ENCODE results near the gene UBAP1L. TPM values are rescaled to one million over a fixed set of nuclear protein-coding genes. Genes with fewer than 3 reads are reported as not detected.

Gene UBAP1L
- total RNA-seq, 4 donors from 2014 or later, result 2.0 to 8.2 (median 4.4) TPM

DNA sequence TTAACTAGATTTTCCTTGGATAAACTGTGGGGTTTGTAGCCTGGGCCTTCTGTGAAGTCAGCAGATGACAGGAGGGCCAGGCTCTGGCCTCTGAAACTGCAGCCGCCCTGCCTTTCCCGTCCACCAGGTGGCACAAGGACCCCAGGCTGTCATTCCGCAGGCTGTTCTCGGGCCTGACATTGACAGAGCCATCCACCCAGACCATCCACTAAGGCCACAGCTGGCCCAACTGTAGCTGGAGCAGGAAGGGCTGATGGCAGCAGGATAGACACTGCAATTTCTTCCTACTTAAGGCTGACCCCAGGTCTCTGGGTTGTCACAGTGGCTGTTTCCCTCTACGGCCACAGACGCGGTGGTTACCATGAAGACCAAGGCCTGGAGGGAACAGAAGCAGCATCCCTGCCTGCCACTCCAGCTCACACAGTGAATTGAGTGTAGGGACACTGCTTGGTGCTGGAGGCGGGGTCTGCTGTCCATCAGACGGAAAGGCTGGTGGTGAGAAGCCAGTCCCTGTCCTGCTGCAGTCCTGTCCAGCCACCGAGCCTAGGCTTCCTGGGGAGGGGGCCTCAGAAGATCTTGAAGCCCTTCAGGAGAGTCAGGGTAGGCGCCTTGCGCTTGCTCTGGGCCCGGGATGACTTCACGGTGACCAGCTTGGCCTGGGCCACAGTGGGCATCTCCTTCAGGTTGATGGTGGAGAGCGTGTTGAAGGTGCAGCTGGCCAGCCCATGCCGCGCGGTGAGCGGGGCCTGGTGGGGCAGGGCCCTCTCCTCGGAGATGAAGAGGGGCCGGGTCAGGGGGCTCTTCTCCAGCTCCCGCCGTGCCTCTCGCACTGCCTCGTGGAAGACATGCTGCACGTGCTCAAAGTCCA is 60.4 kb downstream of the UBAP1L start:
- TF ChIP-seq EP300 (IDR thresholded peaks at IDR 0.05; ENCODE audit: low read depth), result no peak
- TF ChIP-seq POLR2AphosphoS5 (IDR thresholded peaks at IDR 0.05), result peak in 1 of 3 donors; percentile 32
- TF ChIP-seq, protein P1, sequence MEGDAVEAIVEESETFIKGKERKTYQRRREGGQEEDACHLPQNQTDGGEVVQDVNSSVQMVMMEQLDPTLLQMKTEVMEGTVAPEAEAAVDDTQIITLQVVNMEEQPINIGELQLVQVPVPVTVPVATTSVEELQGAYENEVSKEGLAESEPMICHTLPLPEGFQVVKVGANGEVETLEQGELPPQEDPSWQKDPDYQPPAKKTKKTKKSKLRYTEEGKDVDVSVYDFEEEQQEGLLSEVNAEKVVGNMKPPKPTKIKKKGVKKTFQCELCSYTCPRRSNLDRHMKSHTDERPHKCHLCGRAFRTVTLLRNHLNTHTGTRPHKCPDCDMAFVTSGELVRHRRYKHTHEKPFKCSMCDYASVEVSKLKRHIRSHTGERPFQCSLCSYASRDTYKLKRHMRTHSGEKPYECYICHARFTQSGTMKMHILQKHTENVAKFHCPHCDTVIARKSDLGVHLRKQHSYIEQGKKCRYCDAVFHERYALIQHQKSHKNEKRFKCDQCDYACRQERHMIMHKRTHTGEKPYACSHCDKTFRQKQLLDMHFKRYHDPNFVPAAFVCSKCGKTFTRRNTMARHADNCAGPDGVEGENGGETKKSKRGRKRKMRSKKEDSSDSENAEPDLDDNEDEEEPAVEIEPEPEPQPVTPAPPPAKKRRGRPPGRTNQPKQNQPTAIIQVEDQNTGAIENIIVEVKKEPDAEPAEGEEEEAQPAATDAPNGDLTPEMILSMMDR (IDR thresholded peaks at IDR 0.05), result peak; percentile 85 to 97 (median 93)
- peak; percentile 79 for DNase-seq
- in situ Hi-C loops (cut with MboI; ENCODE audit: low pct_ligation_motif_present in 1 of 4, low pct_unique_long_range_greater_than_20kb in 1 of 4, low sequenced_read_pairs in 3 of 4) (no loop called here), intact Hi-C loops (cut with DNase I; ENCODE audit: low total_unique reads) (loop anchor here (1.0 kb wide), 1 partner anchor 24 kb away; no protein-coding TSS in a partner anchor)
- peak overlapping the region; percentile 36 to 60 (median 40) for H3K27ac ChIP-seq
- H3K27me3 ChIP-seq, result no peaks in the 10 kb centered on the region
- H3K9me3 ChIP-seq, result no peaks in the 10 kb centered on the region
- WGBS, 2 donors (ENCODE audit: low coverage in 1 of 2), result 71% methylated on average over 18 of the region's 26 CpGs; no CpG with 5 or more reads in 1 of the 2 donors
- no peaks in the 10 kb centered on the region for H3K36me3 ChIP-seq
- peaks cover 10 to 34% (median 19%) of the 10 kb centered on the region in 4 donors for H3K4me1 ChIP-seq
- H3K4me3 ChIP-seq, result no peak overlapping the region

- no peaks in the 10 kb centered on the region for H3K36me3 ChIP-seq
- WGBS, 2 donors (ENCODE audit: low coverage in 1 of 2), result 80% methylated on average over 2 of the region's 2 CpGs
- H3K27me3 ChIP-seq, result no peaks in the 10 kb centered on the region
- in situ Hi-C loops (cut with MboI; ENCODE audit: low pct_ligation_motif_present in 1 of 4, low pct_unique_long_range_greater_than_20kb in 1 of 4, low sequenced_read_pairs in 3 of 4) (no loop called here), intact Hi-C loops (cut with DNase I; ENCODE audit: low total_unique reads) (no loop called here)
- DNase-seq, result no peak
- H3K9me3 ChIP-seq, result no peaks in the 10 kb centered on the region
- TF ChIP-seq, protein P1 (IDR thresholded peaks at IDR 0.05), result no peak
- TF ChIP-seq EP300 (IDR thresholded peaks at IDR 0.05; ENCODE audit: low read depth) (no peak), POLR2A (IDR thresholded peaks at IDR 0.05) (no peak), POLR2AphosphoS5 (IDR thresholded peaks at IDR 0.05) (no peak)
- H3K4me1 ChIP-seq, result peaks cover 13 to 36% (median 23%) of the 10 kb centered on the region in 4 donors
- no peak overlapping the region for H3K4me3 ChIP-seq
- no peak overlapping the region for H3K27ac ChIP-seq
Measured at GRCh38 chr15:65052956-65053355, 62.0 kb downstream of the UBAP1L start.

- H3K36me3 ChIP-seq, result no peaks in the 10 kb centered on the region
- 92% methylated on average over 2 of the region's 2 CpGs; no CpG with 5 or more reads in 1 of the 2 donors for WGBS, 2 donors (ENCODE audit: low coverage in 1 of 2)
- intact Hi-C loops (cut with DNase I; ENCODE audit: low total_unique reads), result no loop called here
- in situ Hi-C loops (cut with MboI; ENCODE audit: low pct_ligation_motif_present in 1 of 4, low pct_unique_long_range_greater_than_20kb in 1 of 4, low sequenced_read_pairs in 3 of 4), result no loop called here
- no peaks in the 10 kb centered on the region for H3K9me3 ChIP-seq
- H3K4me1 ChIP-seq, result peaks cover 13 to 32% (median 23%) of the 10 kb centered on the region in 4 donors
- no peak for DNase-seq
- TF ChIP-seq POLR2AphosphoS5 (IDR thresholded peaks at IDR 0.05), result no peak
- TF ChIP-seq POLR2A (IDR thresholded peaks at IDR 0.05), result no peak
- TF ChIP-seq EP300 (IDR thresholded peaks at IDR 0.05; ENCODE audit: low read depth), result no peak
- TF ChIP-seq, protein P1 (IDR thresholded peaks at IDR 0.05), result no peak
- H3K27ac ChIP-seq, result no peak overlapping the region
- no peaks in the 10 kb centered on the region for H3K27me3 ChIP-seq
- no peak overlapping the region for H3K4me3 ChIP-seq
Measured at GRCh38 chr15:65051266-65051665, 63.7 kb downstream of the UBAP1L start.

GRCh38 chr15:65050270-65050669 is 64.7 kb downstream of the UBAP1L start:
- in situ Hi-C loops (cut with MboI; ENCODE audit: low pct_ligation_motif_present in 1 of 4, low pct_unique_long_range_greater_than_20kb in 1 of 4, low sequenced_read_pairs in 3 of 4), result no loop called here

More at GRCh38 chr15:65050270-65050669, 64.7 kb downstream of the UBAP1L start:
- no peak for DNase-seq
- Histone ChIP-seq H3K36me3 (no peaks in the 10 kb centered on the region), H3K4me1 (peaks cover 13 to 34% (median 25%) of the 10 kb centered on the region in 4 donors), H3K4me3 (no peak overlapping the region), H3K9me3 (no peaks in the 10 kb centered on the region), H3K27me3 (no peaks in the 10 kb centered on the region), H3K27ac (no peak overlapping the region)
- 39 to 40% methylated on average over 4 of the region's 4 CpGs for WGBS, 2 donors (ENCODE audit: low coverage in 1 of 2)
- no peak for TF ChIP-seq EP300 (IDR thresholded peaks at IDR 0.05; ENCODE audit: low read depth)
- no peak for TF ChIP-seq POLR2AphosphoS5 (IDR thresholded peaks at IDR 0.05)
- TF ChIP-seq, protein P1 (IDR thresholded peaks at IDR 0.05), result no peak
- no peak for TF ChIP-seq POLR2A (IDR thresholded peaks at IDR 0.05)
- intact Hi-C loops (cut with DNase I; ENCODE audit: low total_unique reads), result no loop called here
